ENCODE data around the gene ANKRD45. TPM values are rescaled to one million over a fixed set of nuclear protein-coding genes. Genes with fewer than 3 reads are reported as not detected.
A peak's percentile ranks its signal among the peaks of the same experiment; 100 is the strongest.
"Not testable (repeated sequence)": the region's sequence is repeated elsewhere in the genome, so short reads cannot be mapped to it uniquely, and the experiment has no call there.

The ANKRD45 gene
- total RNA-seq, 1 donor from 2014 or later: not detected

DNA sequence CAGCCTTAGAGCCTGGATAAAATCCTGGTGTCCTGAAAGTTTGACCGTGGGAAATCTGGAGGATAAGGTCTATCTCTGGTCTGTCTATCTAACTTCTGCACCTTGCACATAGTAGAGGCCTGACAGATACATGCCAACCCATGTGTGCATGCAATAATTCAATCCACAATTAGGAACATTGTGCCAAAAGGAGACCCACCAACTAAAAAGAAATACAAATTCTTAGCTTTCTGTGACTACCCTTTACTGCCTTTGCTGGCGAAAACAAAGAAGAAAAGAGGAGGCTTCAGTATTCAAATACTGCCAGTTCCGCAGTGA lies 44.7 kb upstream of the ANKRD45 start:
- H3K36me3 Mint-ChIP-seq (ENCODE audit: low read depth): peaks cover 16% of the 10 kb centered on the region
- DNase-seq: no peak
- H3K4me1 Mint-ChIP-seq: peaks cover 22% of the 10 kb centered on the region
- peak overlapping the region; percentile 89 for H3K27ac Mint-ChIP-seq
- POLR2A ChIA-PET: interaction anchor here (0.6 to 2.9 kb wide), 13 partner anchors 9 to 1309 kb away, joined by 3 to 22 read pairs (median 3); partner anchors contain the start of genes CACYBP, CENPL, DARS2 and GAS5
- no peaks in the 10 kb centered on the region for H3K9me3 Mint-ChIP-seq
- intact Hi-C loops (cut with micrococcal nuclease): loop anchor here (1.0 to 10.0 kb wide), 8 partner anchors 110 to 1970 kb away; partner anchors contain the start of genes CENPL, DARS2, SUCO and VAMP4
- ATAC-seq (ENCODE audit: low read depth): no peak
- CTCF ChIA-PET: interaction anchor here (1.4 kb wide), 1 partner anchor 285 kb away, joined by 4 read pairs; no protein-coding TSS in a partner anchor
- TF ChIP-seq, protein P1, sequence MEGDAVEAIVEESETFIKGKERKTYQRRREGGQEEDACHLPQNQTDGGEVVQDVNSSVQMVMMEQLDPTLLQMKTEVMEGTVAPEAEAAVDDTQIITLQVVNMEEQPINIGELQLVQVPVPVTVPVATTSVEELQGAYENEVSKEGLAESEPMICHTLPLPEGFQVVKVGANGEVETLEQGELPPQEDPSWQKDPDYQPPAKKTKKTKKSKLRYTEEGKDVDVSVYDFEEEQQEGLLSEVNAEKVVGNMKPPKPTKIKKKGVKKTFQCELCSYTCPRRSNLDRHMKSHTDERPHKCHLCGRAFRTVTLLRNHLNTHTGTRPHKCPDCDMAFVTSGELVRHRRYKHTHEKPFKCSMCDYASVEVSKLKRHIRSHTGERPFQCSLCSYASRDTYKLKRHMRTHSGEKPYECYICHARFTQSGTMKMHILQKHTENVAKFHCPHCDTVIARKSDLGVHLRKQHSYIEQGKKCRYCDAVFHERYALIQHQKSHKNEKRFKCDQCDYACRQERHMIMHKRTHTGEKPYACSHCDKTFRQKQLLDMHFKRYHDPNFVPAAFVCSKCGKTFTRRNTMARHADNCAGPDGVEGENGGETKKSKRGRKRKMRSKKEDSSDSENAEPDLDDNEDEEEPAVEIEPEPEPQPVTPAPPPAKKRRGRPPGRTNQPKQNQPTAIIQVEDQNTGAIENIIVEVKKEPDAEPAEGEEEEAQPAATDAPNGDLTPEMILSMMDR (IDR thresholded peaks at IDR 0.05): no peak
- H3K27me3 Mint-ChIP-seq: peaks cover 15% of the 10 kb centered on the region
- peak overlapping the region; percentile 93 for H3K4me3 Mint-ChIP-seq

DNA sequence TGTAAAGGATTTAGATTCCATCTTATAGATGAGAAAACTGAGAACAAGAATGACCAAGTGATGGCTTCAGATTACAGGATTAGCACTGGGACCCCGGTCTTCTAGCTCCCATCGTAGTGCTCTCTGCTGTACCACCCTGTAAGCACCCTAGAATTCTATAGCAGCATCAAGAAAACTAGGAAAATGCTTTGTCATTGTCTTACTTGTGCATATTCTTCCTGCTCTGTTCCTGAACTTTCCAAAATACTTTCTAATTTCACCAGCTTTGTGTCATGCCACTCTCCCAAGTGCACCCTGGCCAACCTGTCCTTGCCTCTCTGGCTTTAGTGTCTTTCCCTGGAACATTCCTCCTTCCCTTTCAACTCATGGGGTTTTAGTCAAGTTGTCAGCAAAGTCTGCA lies 39.1 kb upstream of the ANKRD45 start:
- intact Hi-C loops (cut with micrococcal nuclease): no loop called here
- ChIA-PET CTCF (no interaction called here), POLR2A (no interaction called here)
- H3K4me3 Mint-ChIP-seq: no peak overlapping the region
- no peaks in the 10 kb centered on the region for H3K9me3 Mint-ChIP-seq
- no peaks in the 10 kb centered on the region for H3K4me1 Mint-ChIP-seq
- H3K27ac Mint-ChIP-seq: no peak overlapping the region
- H3K27me3 Mint-ChIP-seq: peaks cover 26% of the 10 kb centered on the region
- TF ChIP-seq, protein P1 (IDR thresholded peaks at IDR 0.05): no peak
- no peaks in the 10 kb centered on the region for H3K36me3 Mint-ChIP-seq (ENCODE audit: low read depth)
- DNase-seq (no peak), ATAC-seq (ENCODE audit: low read depth) (no peak)

DNA sequence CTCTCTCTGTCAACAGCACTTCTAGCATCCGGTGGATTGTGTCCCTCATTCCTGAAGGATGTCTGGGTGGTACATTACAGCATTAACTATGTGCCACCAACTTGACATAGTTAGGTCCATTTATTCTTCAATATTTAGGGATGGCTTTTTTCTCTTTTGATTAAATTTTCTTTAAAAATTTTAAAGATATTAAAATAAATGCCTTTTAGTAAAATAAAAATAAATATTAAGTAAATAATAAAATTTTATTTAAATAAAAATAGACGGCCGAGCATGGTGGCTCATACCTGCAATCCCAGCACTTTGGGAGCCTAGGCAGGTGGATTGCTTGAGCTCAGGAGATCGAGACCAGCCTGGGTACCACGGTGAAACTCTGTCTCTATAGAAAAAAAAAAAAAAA lies 35.5 kb upstream of the ANKRD45 start:
- TF ChIP-seq, protein P1 (IDR thresholded peaks at IDR 0.05): no peak
- Mint-ChIP-seq H3K4me3 (no peak overlapping the region), H3K4me1 (no peaks in the 10 kb centered on the region), H3K36me3 (ENCODE audit: low read depth) (no peaks in the 10 kb centered on the region), H3K9me3 (peaks cover 3% of the 10 kb centered on the region), H3K27me3 (peaks cover 19% of the 10 kb centered on the region), H3K27ac (no peak overlapping the region)
- ChIA-PET CTCF (no interaction called here), POLR2A (interaction anchor here (1.4 kb wide), 1 partner anchor 10 kb away, joined by 3 read pairs; the partner anchor contains the start of gene KLHL20)
- intact Hi-C loops (cut with micrococcal nuclease): no loop called here
- ATAC-seq (ENCODE audit: low read depth) (no peak), DNase-seq (no peak)

DNA sequence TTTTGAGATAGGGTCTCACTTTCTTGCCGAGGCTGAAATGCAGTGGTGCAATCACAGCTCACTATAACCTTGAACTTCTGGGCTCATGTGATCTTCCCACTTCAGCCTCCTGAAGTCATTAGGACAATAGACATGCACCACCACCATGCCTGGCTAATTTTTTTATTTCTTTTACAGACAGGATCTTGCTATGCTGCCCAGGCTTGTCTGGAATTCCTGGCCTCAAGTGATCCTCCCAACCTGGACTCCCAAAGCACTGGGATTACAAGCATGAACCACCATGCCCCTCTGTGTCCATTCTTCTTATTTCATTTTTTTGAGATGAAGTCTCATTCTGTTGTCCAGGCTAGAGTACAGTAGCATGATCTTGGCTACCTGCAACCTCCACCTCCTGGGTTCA lies 33.1 kb upstream of the ANKRD45 start:
- Mint-ChIP-seq H3K4me3 (no peak overlapping the region), H3K27me3 (peaks cover 23% of the 10 kb centered on the region), H3K27ac (no peak overlapping the region), H3K36me3 (ENCODE audit: low read depth) (no peaks in the 10 kb centered on the region), H3K4me1 (no peaks in the 10 kb centered on the region), H3K9me3 (peaks cover 3% of the 10 kb centered on the region)
- intact Hi-C loops (cut with micrococcal nuclease): no loop called here
- ChIA-PET CTCF (no interaction called here), POLR2A (no interaction called here)
- ATAC-seq (ENCODE audit: low read depth) (no peak), DNase-seq (no peak)
- TF ChIP-seq, protein P1 (IDR thresholded peaks at IDR 0.05): no peak

DNA sequence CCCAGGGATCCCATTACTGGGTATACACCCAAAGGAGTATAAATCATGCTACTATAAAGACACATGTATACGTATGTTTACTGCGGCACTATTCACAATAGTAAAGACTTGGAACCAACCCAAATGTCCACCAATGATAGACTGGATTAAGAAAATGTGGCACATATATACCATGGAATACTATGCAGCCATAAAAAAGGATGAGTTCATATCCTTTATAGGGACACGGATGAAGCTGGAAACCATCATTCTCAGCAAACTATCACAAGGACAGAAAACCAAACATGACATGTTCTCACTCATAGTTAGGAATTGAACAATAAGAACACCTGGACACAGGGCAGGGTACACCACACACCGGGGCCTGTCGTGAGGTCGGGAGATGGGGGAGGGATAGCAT lies 31.6 kb upstream of the ANKRD45 start:
- H3K27ac Mint-ChIP-seq; H3K9me3 Mint-ChIP-seq; H3K4me3 Mint-ChIP-seq; POLR2A ChIA-PET; DNase-seq; H3K4me1 Mint-ChIP-seq; H3K36me3 Mint-ChIP-seq (ENCODE audit: low read depth); CTCF ChIA-PET; ATAC-seq (ENCODE audit: low read depth); intact Hi-C loops (cut with micrococcal nuclease): not testable (repeated sequence)
- peaks cover 30% of the 10 kb centered on the region for H3K27me3 Mint-ChIP-seq

DNA sequence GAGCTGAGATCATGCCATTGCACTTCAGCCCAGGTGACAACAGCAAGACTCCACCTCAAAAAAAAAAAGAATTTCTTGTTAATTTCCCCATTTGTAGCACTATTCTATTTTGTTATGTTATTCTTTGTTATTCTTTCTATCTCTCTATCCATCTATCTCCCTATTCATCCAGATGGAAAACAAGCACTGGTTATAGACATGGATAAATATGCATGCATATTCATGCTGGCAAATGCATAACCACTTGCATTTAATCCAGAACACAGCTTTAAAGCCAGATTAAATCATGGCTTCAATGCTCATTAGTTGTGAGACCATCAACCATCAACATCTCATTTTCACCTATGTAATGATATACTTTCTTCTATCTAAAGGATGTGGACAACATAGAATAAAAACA lies 23.6 kb upstream of the ANKRD45 start:
- Mint-ChIP-seq H3K9me3 (no peaks in the 10 kb centered on the region), H3K27ac (no peak overlapping the region), H3K36me3 (ENCODE audit: low read depth) (no peaks in the 10 kb centered on the region), H3K4me3 (no peak overlapping the region), H3K27me3 (peaks cover 42% of the 10 kb centered on the region), H3K4me1 (no peaks in the 10 kb centered on the region)
- DNase-seq (no peak), ATAC-seq (ENCODE audit: low read depth) (no peak)
- ChIA-PET POLR2A (no interaction called here), CTCF (no interaction called here)
- TF ChIP-seq, protein P1 (IDR thresholded peaks at IDR 0.05): no peak
- intact Hi-C loops (cut with micrococcal nuclease): no loop called here

Measured in activated B cell treated with CpG ODN at 0.5 μM for 24 hours (primary cell).